IPS-NIHi7 (cell line): ENCODE results near the gene THEMIS.
"Not testable (repeated sequence)": the region's sequence is repeated elsewhere in the genome, so short reads cannot be mapped to it uniquely, and the experiment has no call there.

ENCODE experiments used
- DNase-seq: peaks from one replicate; pipeline ENCODE4 v3.0.0; 2012; ENCODE audit warnings: mixed read lengths; ENCODE audit errors: extremely low spot score

The THEMIS gene, protein sequence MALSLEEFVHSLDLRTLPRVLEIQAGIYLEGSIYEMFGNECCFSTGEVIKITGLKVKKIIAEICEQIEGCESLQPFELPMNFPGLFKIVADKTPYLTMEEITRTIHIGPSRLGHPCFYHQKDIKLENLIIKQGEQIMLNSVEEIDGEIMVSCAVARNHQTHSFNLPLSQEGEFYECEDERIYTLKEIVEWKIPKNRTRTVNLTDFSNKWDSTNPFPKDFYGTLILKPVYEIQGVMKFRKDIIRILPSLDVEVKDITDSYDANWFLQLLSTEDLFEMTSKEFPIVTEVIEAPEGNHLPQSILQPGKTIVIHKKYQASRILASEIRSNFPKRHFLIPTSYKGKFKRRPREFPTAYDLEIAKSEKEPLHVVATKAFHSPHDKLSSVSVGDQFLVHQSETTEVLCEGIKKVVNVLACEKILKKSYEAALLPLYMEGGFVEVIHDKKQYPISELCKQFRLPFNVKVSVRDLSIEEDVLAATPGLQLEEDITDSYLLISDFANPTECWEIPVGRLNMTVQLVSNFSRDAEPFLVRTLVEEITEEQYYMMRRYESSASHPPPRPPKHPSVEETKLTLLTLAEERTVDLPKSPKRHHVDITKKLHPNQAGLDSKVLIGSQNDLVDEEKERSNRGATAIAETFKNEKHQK

DNA sequence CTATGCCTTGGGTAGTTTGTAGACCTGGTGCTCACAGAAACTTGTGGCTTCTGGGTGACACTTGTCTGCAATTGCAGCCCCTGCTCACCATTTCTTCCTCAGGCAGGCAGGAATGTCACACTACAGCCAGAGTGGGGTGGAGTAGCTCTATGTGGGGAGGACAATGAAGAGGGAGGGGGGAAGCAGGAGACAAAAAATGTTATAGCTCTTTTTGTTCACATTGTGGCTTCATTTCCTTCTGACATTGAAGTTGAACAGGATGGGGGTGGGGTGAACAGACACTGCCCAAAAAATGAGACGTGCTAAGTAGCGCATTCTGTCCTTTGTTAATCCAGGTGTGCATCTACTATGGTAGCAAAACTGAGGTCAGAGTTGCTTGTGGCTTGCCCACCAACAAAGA is at the start of gene THEMIS:
Gene THEMIS (minus strand): TSS at position 124 of the 400 bp plus-strand sequence. CDS start 126 bp downstream, outside the sequence.
- DNase-seq = no peak

GRCh38 chr6:127949251-127949650 is 48.4 kb upstream of the THEMIS start:
- DNase-seq = no peak

- DNase-seq = no peak
Measured at GRCh38 chr6:127946388-127946787, 45.5 kb upstream of the THEMIS start.

GRCh38 chr6:127945434-127946097 is 44.7 kb upstream of the THEMIS start:
- no peak for DNase-seq

DNA sequence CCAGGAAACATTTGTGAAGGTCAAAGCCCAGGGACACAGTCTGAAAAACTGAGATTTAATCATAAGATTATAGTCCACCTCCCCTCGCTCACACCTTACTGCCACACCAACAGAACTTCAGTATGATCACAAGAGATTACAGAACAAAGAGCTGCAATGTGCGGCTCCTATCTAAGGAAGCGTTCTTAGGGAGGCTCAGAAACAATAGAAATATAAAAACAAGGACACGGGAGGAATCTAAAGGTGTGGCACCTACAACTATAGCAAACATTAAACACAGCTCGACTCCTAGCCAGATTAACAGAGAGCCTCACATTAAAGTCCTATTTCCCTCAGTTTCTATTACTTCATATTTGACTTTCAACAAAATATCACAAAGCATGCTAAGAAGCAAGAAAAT is 40.4 kb upstream of the THEMIS start:
- no peak for DNase-seq

DNA sequence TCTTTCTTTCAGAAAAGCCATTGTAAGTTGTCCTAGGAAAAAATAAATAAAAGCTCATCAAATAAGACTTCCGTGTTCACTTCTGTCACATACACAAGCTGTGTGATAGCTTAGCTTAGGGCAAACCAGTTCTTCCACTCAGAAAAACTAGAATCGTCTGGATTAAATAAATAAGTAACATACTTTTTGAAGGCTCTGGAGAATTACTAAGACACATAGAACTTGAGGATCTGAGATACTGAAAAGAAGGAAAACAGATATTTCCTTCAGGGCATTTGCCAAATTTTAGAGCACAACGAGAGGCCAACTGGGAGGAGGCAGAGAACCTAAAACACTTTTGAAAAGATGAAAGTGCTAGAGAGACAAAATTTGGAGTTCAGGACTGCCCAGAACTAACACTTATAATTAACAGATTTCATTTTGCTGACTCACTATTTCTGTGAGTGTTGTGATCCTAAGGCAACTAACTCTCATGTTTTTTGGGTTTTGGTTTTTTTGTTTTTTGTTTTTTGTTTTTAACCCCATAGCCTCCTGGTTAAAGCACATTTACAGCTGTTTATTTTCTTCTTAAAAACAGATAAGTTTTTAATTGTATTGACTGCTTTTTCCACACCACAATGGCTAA is 38.7 kb upstream of the THEMIS start:
- no peak for DNase-seq

- DNase-seq = no peak
Measured at GRCh38 chr6:127938701-127939100, 37.8 kb upstream of the THEMIS start.

GRCh38 chr6:127937747-127938146 is 36.9 kb upstream of the THEMIS start:
- DNase-seq = no peak

GRCh38 chr6:127937102-127937501 is 36.2 kb upstream of the THEMIS start:
- DNase-seq = no peak

GRCh38 chr6:127934956-127935355 is 34.1 kb upstream of the THEMIS start:
- DNase-seq = no peak

- DNase-seq = no peak
Measured at GRCh38 chr6:127933852-127934840, 33.3 kb upstream of the THEMIS start.

- no peak for DNase-seq
Measured at GRCh38 chr6:127933137-127933536, 32.3 kb upstream of the THEMIS start.

GRCh38 chr6:127932708-127933107 is 31.9 kb upstream of the THEMIS start:
- no peak for DNase-seq

DNA sequence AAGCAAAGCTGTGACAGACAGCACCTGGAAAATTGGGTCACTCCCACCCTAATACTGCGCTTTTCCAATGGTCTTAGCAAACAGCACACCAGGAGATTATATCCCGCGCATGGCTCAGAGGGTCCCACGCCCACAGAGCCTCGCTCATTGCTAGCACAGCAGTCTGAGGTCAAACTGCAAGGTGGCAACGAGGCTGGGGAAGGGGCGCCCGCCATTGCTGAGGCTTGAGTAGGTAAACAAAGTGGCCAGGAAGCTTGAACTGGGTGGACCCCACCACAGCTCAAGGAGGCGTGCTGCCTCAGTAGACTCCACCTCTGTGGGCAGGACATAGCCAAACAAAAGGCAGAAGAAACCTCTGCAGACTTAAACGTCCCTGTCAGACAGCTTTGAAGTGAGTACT is 25.6 kb upstream of the THEMIS start:
- DNase-seq = not testable (repeated sequence)

DNA sequence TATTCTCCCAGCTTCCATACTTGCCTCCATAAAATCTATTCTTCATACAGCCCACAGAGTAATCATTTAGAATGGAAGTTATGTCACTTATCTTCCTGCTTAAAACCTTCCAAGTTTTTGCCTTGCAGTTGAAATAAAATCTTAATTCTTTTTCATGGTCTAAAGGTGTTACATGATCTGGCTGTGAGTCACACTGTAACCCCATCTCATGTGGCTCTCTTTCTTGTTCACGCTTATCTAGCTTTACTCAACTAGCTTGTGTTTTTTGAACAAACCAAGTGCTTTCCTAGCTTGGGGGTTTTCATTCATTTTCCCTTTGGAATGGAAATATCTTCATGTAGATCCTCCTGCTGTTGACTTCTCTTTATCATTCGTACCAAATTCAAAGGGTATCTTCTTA is 23.6 kb upstream of the THEMIS start:
- DNase-seq = no peak

- DNase-seq = no peak
Measured at GRCh38 chr6:127924031-127924430, 23.2 kb upstream of the THEMIS start.

DNA sequence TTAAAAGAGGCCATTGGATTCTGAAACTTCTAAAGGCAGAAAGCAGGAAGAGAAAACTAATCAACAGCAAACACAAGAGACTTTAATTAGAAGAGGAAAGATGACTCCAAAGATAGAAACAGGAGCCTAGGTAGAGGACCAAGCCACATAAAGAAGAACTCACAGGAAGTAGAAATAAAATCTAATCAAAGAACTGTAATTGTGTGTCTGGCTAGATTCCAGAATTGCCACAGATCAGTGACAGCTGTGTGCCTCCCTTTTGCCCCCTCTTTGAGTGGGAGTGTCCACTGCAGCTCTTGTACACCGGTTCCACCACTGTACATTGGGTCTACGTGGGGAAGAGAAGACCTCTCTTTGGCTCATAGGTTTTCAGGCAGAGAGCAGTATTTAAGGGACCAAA is 22.3 kb upstream of the THEMIS start:
- DNase-seq = no peak

GRCh38 chr6:127921982-127922381 is 21.1 kb upstream of the THEMIS start:
- no peak for DNase-seq

- DNase-seq = no peak
Measured at GRCh38 chr6:127920804-127921203, 19.9 kb upstream of the THEMIS start.

GRCh38 chr6:127918506-127919427 is 17.9 kb upstream of the THEMIS start:
- no peak for DNase-seq
